ENCODE measurements around the gene PPP1R14C. TPM values are rescaled to one million over a fixed set of nuclear protein-coding genes. Genes with fewer than 3 reads are reported as not detected.

Gene PPP1R14C
- polyA plus RNA-seq, 1 donor: 2.9 TPM

DNA sequence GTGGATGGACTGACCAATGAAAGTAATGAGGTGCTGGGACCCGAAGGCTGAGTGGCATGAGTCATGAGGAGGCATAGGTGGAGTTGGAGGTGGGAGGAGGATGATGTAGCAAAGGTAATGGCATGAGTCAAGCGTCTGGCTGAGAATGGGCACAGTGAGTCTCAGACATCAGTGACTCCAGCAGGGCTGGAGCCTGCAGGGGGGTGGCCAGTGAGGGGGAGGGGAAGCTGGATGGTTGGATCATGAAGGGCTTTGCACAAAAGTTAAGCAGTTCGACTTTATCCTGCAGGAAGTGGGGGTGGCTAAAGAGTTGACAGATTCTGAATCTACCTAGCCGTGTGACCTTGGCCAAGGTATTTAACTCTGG lies 127.0 kb downstream of the PPP1R14C start:
- WGBS (ENCODE audit: insufficient coverage, low lambda C conversion rate): 80% methylated on average over 1 of the region's 4 CpGs
- no peak for DNase-seq
- H3K4me3 ChIP-seq (ENCODE audit: low read length): no peak overlapping the region
- H3K27me3 ChIP-seq (ENCODE audit: control insufficient read depth, insufficient read depth, low read length): no peaks in the 10 kb centered on the region
- H3K9me3 ChIP-seq (ENCODE audit: control insufficient read depth, low read depth, low read length): peaks cover 3% of the 10 kb centered on the region
- H3K4me1 ChIP-seq (ENCODE audit: control insufficient read depth, insufficient read depth, low read length): no peaks in the 10 kb centered on the region
- H3K27ac ChIP-seq (ENCODE audit: low read length): no peak overlapping the region
- H3K36me3 ChIP-seq (ENCODE audit: control insufficient read depth, insufficient read depth, low read length): no peaks in the 10 kb centered on the region

DNA sequence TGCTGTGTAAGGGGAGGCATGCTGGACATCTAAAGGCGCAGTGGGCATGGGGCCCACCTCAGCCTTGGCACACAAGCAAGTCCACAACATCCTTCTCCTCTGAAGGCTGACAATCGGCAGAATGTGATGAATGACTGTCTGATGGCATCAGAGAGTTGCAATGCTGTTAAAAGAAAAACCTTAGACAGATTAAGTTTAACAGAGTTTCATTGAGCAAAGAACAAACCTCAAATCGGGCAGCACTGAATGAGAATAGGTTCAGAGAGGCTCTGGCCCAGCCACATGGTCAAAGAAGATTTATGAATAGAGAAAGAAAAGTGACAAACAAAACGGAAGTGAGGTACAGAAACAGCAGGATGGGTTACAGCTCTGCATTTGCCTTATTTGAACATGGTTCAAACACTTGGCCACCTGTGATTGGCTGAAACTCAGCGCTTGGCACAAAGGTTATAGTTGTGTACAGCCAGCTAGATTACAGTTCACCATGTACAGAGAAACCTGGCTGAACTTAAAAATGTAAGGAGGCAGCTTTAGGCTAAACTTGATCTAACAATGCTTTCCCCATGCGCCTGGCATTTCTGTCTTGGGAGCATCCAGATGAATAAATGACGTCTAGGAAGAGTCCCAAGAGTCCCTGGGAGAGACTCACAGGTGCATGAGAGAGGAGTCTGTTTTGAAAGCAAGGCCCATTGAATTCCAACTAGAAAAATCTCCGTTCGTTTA lies 127.6 kb downstream of the PPP1R14C start:
- Histone ChIP-seq H3K9me3 (ENCODE audit: control insufficient read depth, low read depth, low read length) (peaks cover 3% of the 10 kb centered on the region), H3K27ac (ENCODE audit: low read length) (no peak overlapping the region), H3K4me3 (ENCODE audit: low read length) (no peak overlapping the region), H3K36me3 (ENCODE audit: control insufficient read depth, insufficient read depth, low read length) (no peaks in the 10 kb centered on the region), H3K4me1 (ENCODE audit: control insufficient read depth, insufficient read depth, low read length) (no peaks in the 10 kb centered on the region), H3K27me3 (ENCODE audit: control insufficient read depth, insufficient read depth, low read length) (no peaks in the 10 kb centered on the region)
- DNase-seq: no peak
- 83% methylated on average over 1 of the region's 9 CpGs for WGBS (ENCODE audit: insufficient coverage, low lambda C conversion rate)

DNA sequence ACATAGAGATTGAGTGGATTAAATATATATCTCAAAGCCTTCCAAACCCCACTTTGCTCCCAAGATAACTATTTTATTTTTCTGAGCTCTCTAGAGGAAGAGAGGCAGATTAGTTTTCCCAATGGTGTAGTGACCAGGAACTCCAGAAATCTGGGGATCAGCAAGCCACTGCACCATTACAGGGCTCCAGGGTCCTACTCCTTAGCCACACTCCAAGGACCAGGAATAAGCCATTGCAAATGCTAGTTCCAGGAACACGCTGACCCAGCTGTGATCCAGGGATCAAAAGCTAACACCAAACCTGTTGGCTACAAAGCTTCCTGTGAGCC lies 128.3 kb downstream of the PPP1R14C start:
- Histone ChIP-seq H3K27me3 (ENCODE audit: control insufficient read depth, insufficient read depth, low read length) (no peaks in the 10 kb centered on the region), H3K4me3 (ENCODE audit: low read length) (no peak overlapping the region), H3K27ac (ENCODE audit: low read length) (no peak overlapping the region), H3K36me3 (ENCODE audit: control insufficient read depth, insufficient read depth, low read length) (no peaks in the 10 kb centered on the region), H3K9me3 (ENCODE audit: control insufficient read depth, low read depth, low read length) (peaks cover 3% of the 10 kb centered on the region), H3K4me1 (ENCODE audit: control insufficient read depth, insufficient read depth, low read length) (no peaks in the 10 kb centered on the region)
- DNase-seq: no peak
- WGBS (ENCODE audit: insufficient coverage, low lambda C conversion rate): no CpG with 5 or more reads among the region's 1 CpG

DNA sequence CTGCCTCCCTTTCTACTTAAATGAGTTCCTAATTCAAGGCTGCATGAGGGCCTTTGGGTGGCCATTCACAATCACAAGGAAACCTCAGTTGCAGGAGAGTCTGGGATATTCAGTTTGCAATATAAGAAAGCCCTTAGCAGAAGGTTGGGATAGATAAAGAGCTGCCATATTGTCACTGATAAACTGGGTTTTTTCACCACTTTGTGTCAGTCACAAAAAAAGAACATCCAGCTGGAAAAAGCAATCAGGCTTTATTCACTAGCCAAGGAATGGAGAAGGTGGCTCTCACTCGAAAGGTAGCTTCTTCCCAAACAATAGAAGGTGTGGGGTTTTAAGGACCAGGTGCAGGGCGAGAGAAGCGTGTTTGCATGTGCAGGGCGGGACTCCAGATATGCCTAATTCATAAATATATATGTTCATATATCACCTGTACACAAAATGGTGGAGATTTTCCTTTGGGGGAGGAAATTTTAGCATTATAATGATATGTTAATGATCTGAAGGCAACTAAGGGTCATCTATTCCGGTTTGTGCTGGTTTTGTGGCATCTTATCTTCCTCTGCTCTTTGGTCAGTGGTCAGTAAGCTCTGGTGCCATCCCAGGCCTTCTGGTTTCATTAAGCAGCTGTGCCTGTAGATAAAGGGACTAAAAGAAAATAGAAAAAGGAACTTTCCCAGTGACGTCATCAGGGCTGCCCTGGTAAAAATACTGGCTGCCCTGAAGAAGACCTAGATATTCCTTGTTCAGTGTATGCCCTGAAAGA lies 128.8 kb downstream of the PPP1R14C start:
- H3K36me3 ChIP-seq (ENCODE audit: control insufficient read depth, insufficient read depth, low read length): no peaks in the 10 kb centered on the region
- WGBS (ENCODE audit: insufficient coverage, low lambda C conversion rate): 20% methylated on average over 1 of the region's 6 CpGs

DNA sequence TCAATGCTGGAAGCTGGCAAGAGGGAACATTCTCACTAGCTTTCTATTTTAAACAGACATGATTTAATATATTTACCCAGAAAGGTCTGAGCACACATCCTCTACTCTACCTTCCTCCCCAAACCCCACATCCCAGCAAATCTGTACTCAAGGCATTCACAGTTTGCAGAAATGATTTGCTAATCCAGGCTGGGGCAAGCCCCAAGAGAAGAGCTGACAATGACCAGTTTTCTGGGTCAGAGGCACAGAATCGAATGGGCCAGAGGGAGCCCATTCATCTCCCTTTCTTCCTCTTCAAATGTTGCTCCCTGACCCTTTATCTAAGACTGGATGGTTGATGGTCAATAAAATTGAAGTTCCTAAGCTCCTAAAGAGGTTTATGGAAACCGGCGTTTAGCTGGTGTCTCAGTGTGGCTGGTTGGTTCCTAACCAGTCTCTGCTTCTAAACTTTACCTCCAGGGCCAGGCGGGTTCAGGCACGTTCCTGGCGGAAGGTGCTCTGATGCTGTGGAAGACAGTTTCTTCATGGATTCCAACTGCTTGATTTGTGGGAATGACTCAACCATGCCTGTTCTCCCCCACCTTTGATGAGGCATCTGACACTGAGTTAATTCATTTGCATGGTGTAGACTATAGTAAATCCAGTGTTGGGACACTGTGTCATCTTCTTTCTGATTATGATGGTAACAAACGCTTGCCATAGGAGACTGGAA lies 129.6 kb downstream of the PPP1R14C start:
- no CpG with 5 or more reads among the region's 7 CpGs for WGBS (ENCODE audit: insufficient coverage, low lambda C conversion rate)
- Histone ChIP-seq H3K4me1 (ENCODE audit: control insufficient read depth, insufficient read depth, low read length) (no peaks in the 10 kb centered on the region), H3K36me3 (ENCODE audit: control insufficient read depth, insufficient read depth, low read length) (no peaks in the 10 kb centered on the region), H3K4me3 (ENCODE audit: low read length) (no peak overlapping the region), H3K27me3 (ENCODE audit: control insufficient read depth, insufficient read depth, low read length) (no peaks in the 10 kb centered on the region), H3K27ac (ENCODE audit: low read length) (no peak overlapping the region), H3K9me3 (ENCODE audit: control insufficient read depth, low read depth, low read length) (peaks cover 3% of the 10 kb centered on the region)
- no peak for DNase-seq

More for the DNA sequence above, 128.8 kb downstream of the PPP1R14C start:
- H3K9me3 ChIP-seq (ENCODE audit: control insufficient read depth, low read depth, low read length): peaks cover 3% of the 10 kb centered on the region
- no peak for DNase-seq
- H3K4me1 ChIP-seq (ENCODE audit: control insufficient read depth, insufficient read depth, low read length): no peaks in the 10 kb centered on the region
- H3K27ac ChIP-seq (ENCODE audit: low read length): no peak overlapping the region
- no peak overlapping the region for H3K4me3 ChIP-seq (ENCODE audit: low read length)
- no peaks in the 10 kb centered on the region for H3K27me3 ChIP-seq (ENCODE audit: control insufficient read depth, insufficient read depth, low read length)

DNA sequence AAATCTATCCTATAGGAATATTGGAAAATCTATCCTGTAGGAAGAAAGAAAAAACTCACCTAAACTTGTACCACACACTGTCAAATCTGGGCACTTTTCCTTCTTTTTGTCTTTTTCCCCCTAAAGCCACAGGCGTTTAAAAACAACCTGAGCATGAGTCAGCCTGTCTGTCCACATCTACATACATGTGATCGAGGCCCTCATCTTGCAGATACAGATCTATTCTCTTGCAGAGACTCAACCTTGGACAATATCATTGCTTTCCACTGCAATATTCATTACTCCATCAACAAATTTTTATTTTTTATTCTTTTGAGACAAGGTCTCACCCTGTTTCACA lies 130.1 kb downstream of the PPP1R14C start:
- H3K27me3 ChIP-seq (ENCODE audit: control insufficient read depth, insufficient read depth, low read length): no peaks in the 10 kb centered on the region
- no peak overlapping the region for H3K4me3 ChIP-seq (ENCODE audit: low read length)
- WGBS (ENCODE audit: insufficient coverage, low lambda C conversion rate): 100% methylated on average over 1 of the region's 2 CpGs
- DNase-seq: no peak
- H3K9me3 ChIP-seq (ENCODE audit: control insufficient read depth, low read depth, low read length): peaks cover 3% of the 10 kb centered on the region
- no peaks in the 10 kb centered on the region for H3K4me1 ChIP-seq (ENCODE audit: control insufficient read depth, insufficient read depth, low read length)
- H3K36me3 ChIP-seq (ENCODE audit: control insufficient read depth, insufficient read depth, low read length): no peaks in the 10 kb centered on the region
- H3K27ac ChIP-seq (ENCODE audit: low read length): no peak overlapping the region

DNA sequence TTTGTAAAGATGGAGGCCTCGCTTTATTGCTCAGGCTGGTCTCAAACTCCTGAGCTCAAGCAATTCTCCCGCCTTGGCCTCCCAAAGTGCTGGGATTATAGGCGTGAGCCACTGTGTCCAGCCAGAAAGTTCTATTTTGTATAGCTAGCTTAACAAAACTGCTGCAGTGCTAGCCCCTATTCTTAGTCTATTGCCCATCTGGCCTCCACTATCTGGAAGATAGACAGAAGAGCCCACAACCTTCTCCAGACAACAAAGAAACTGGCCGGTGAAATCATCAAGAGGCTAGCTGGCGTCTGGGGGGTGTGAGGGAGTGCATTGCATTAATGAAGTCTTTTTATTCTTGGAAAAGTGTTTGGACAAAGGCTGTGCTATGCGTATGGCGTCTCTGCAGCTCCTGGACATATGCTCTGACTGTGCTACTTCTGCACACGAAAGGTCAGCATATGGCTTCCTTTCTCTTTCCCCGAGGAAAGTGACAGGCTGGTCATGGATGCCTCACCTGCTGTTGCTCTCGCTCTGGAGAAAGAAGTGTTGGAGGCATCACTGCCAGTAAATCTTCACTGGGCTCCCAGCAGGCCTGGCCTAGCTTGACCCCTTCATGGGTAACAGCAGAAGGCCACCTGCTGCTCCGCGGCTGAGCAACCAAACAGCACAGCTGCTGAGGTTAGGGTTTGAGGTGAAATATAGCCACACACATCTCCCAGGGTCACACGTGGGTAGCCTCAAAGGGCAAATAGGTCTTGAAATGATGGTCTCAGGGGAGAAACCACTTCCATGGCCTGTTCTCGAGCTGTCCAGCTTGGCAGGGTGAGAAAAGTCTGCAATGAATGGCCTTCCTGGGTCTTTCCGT lies 130.8 kb downstream of the PPP1R14C start:
- Histone ChIP-seq H3K27me3 (ENCODE audit: control insufficient read depth, insufficient read depth, low read length) (no peaks in the 10 kb centered on the region), H3K4me1 (ENCODE audit: control insufficient read depth, insufficient read depth, low read length) (no peaks in the 10 kb centered on the region), H3K4me3 (ENCODE audit: low read length) (no peak overlapping the region), H3K9me3 (ENCODE audit: control insufficient read depth, low read depth, low read length) (peaks cover 3% of the 10 kb centered on the region), H3K36me3 (ENCODE audit: control insufficient read depth, insufficient read depth, low read length) (no peaks in the 10 kb centered on the region), H3K27ac (ENCODE audit: low read length) (no peak overlapping the region)
- DNase-seq: no peak
- WGBS (ENCODE audit: insufficient coverage, low lambda C conversion rate): 100% methylated on average over 1 of the region's 15 CpGs

DNA sequence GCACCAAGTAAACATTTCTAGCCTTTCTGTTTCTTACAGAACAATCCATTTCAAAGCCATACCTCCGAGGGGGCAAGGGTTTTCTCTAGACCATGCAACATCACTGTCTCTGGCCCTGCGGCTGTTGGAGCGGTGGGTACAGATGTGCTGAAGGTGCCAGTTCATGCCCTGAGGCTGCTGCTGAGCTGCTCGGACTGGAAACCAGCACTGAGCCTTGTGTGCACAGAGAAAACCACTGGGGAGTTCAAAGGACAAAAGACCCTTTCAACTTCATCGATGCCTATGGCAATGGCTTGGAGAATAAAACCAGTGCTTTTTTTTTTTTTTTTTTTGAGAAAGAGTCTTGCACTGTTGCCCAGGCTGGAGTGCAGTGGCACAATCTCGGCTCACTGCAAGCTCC lies 132.6 kb downstream of the PPP1R14C start:
- Histone ChIP-seq H3K36me3 (ENCODE audit: control insufficient read depth, insufficient read depth, low read length) (no peaks in the 10 kb centered on the region), H3K9me3 (ENCODE audit: control insufficient read depth, low read depth, low read length) (no peaks in the 10 kb centered on the region), H3K27ac (ENCODE audit: low read length) (no peak overlapping the region), H3K4me3 (ENCODE audit: low read length) (no peak overlapping the region), H3K27me3 (ENCODE audit: control insufficient read depth, insufficient read depth, low read length) (peaks cover 4% of the 10 kb centered on the region), H3K4me1 (ENCODE audit: control insufficient read depth, insufficient read depth, low read length) (no peaks in the 10 kb centered on the region)
- no CpG with 5 or more reads among the region's 6 CpGs for WGBS (ENCODE audit: insufficient coverage, low lambda C conversion rate)
- no peak for DNase-seq

DNA sequence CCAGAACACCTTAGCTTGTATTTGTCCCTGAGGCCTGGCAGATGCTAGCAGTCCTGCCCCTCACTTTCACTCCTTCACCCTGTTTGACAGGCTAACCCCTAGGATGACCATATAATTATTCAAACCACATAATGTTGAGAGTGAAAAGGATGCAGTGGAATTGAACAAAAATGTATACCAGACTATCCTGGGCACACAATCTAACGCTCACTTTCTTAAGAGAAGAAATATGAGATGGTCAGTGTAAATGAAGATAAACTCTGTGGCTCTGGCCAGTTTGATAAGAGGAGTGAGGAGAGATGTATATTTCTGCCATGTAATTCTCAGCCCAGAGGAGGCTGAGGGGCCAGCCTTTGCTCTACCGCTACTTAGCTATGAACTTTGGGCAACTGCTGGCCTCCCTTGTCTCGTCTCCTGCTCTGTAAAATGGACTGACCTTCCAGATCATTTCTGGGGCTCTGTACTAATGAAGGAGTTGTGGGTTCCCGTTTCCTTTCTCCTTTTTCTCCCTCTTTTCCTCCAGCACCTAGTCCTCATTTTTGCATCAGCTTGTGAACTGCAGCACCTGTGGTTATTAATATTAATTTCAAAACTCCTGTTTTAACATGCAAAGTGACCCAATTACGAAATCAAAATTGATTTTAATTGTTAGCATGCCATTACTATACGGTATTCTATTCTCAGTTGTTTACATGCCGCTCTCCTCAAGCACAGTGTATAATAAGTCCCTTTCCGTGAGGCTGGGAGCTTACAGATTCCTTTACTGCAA lies 133.5 kb downstream of the PPP1R14C start:
- H3K4me1 ChIP-seq (ENCODE audit: control insufficient read depth, insufficient read depth, low read length): no peaks in the 10 kb centered on the region
- H3K27ac ChIP-seq (ENCODE audit: low read length): no peak overlapping the region
- H3K4me3 ChIP-seq (ENCODE audit: low read length): no peak overlapping the region
- WGBS (ENCODE audit: insufficient coverage, low lambda C conversion rate): 83% methylated on average over 2 of the region's 8 CpGs
- no peaks in the 10 kb centered on the region for H3K36me3 ChIP-seq (ENCODE audit: control insufficient read depth, insufficient read depth, low read length)
- no peak for DNase-seq
- H3K27me3 ChIP-seq (ENCODE audit: control insufficient read depth, insufficient read depth, low read length): peaks cover 4% of the 10 kb centered on the region
- H3K9me3 ChIP-seq (ENCODE audit: control insufficient read depth, low read depth, low read length): no peaks in the 10 kb centered on the region
